ENCODE results near the gene CORIN. TPM values are rescaled to one million over a fixed set of nuclear protein-coding genes. Genes with fewer than 3 reads are reported as not detected.

CORIN gene
- total and polyA plus RNA-seq, 2 of the 4 experiments (the other 2 are of a cell fraction): 20.3 to 24.7 TPM

- no peak for TF ChIP-seq NFE2L2 (IDR thresholded peaks at IDR 0.05; ENCODE audit: low read depth, low read length)
- TF ChIP-seq CHD1 (IDR thresholded peaks at IDR 0.05; ENCODE audit: low read depth, low read length): no peak
Measured at GRCh38 chr4:47829438-47829837, 8.4 kb downstream of the CORIN start (continued).

- H3K4ac ChIP-seq (ENCODE audit: low read depth, low read length): no peak overlapping the region
- no TSS peak for BruUV-seq (replicated peaks)
- no peaks in the 10 kb centered on the region for H3K9me1 ChIP-seq (ENCODE audit: insufficient read depth, low read length)
- in situ Hi-C loops (cut with MboI; ENCODE audit: low sequenced_read_pairs): no loop called here
- H2BK5ac ChIP-seq (ENCODE audit: low read depth, low read length, poor library complexity, severe bottlenecking): no peak overlapping the region
- WGBS, 2 experiments (ENCODE audit: extremely low coverage in 2 of 2, insufficient read length in 1 of 2): no CpG with 5 or more reads among the region's 2 CpGs
- no peak overlapping the region for H4K8ac ChIP-seq (ENCODE audit: low read depth in 2 of 2, low read length in 2 of 2)
- no peak overlapping the region for H4K5ac ChIP-seq (ENCODE audit: low read depth, low read length)
- H3K9me3 ChIP-seq (ENCODE audit: control insufficient read depth, insufficient read depth, low read length): no peaks in the 10 kb centered on the region
- intact Hi-C loops (cut with micrococcal nuclease): no loop called here
- ATAC-seq (ENCODE audit: low read depth): no peak
- no peak overlapping the region for H2BK120ac ChIP-seq (ENCODE audit: low read depth, low read length)
- no peak overlapping the region for H3K18ac ChIP-seq (ENCODE audit: low read depth, low read length)
- no peak overlapping the region for H3K23ac ChIP-seq (ENCODE audit: low read depth, low read length)
- no peak overlapping the region for H2AFZ ChIP-seq (replicated peaks; ENCODE audit: low read length, poor library complexity)
- no peak for DNase-seq
- CTCF ChIA-PET: interaction anchor here (1.0 kb wide), 1 partner anchor 9 kb away, joined by 8 read pairs; no protein-coding TSS in a partner anchor
- dilution Hi-C loops (cut with HindIII; ENCODE audit: low sequenced_read_pairs, unreplicated experiment): no loop called here
- H2AK5ac ChIP-seq (ENCODE audit: low read depth, low read length): no peak overlapping the region
- H4K91ac ChIP-seq (ENCODE audit: insufficient read depth, low read depth, low read length): no peak overlapping the region
- no peaks in the 10 kb centered on the region for H3K79me1 ChIP-seq (ENCODE audit: low read depth in 1 of 2, low read length in 2 of 2)
- H3K27me3 ChIP-seq (ENCODE audit: control insufficient read depth, insufficient read depth, low read length): no peaks in the 10 kb centered on the region; the same call in 1 of the 2 replicates
- no peak overlapping the region for H2AK9ac ChIP-seq (replicated peaks; ENCODE audit: low read depth, low read length, poor library complexity)
- POLR2A ChIA-PET (ENCODE audit: unreplicated experiment): no interaction called here
- H4K20me1 ChIP-seq (ENCODE audit: insufficient read depth, low read length): no peaks in the 10 kb centered on the region
- no peak overlapping the region for H3K4me3 ChIP-seq (ENCODE audit: insufficient read depth, low read depth, low read length)
- no peak overlapping the region for H3K4me2 ChIP-seq (ENCODE audit: low read depth, low read length)
- H2BK15ac ChIP-seq (ENCODE audit: low read depth, low read length): no peak overlapping the region
- no peaks in the 10 kb centered on the region for H3K4me1 ChIP-seq (ENCODE audit: control insufficient read depth, insufficient read depth, low read length)
- no peak overlapping the region for H3K9ac ChIP-seq (ENCODE audit: low read depth, low read length)
- H3K14ac ChIP-seq (replicated peaks; ENCODE audit: low read depth, low read length): no peak overlapping the region
- H3K36me3 ChIP-seq (ENCODE audit: control insufficient read depth, insufficient read depth, low read length): no peaks in the 10 kb centered on the region
- no peak overlapping the region for H2BK20ac ChIP-seq (ENCODE audit: low read depth, low read length)
- H3K56ac ChIP-seq (ENCODE audit: extremely low read depth, insufficient read depth, low read length): no peak overlapping the region
- no peak overlapping the region for H3K27ac ChIP-seq (ENCODE audit: insufficient read depth, low read length)
- TF ChIP-seq MAFK (IDR thresholded peaks at IDR 0.05; ENCODE audit: low read depth, low read length): no peak
- no peak for TF ChIP-seq POLR2A (IDR thresholded peaks at IDR 0.05; ENCODE audit: low read depth, low read length)
- TF ChIP-seq MXI1 (IDR thresholded peaks at IDR 0.05; ENCODE audit: borderline replicate concordance, low read depth, low read length): no peak
- TF ChIP-seq RAD21 (IDR thresholded peaks at IDR 0.05; ENCODE audit: low read length): no peak
- no peak for TF ChIP-seq RCOR1 (IDR thresholded peaks at IDR 0.05; ENCODE audit: insufficient replicate concordance, low read length)
- no peak for TF ChIP-seq NFE2L2 (IDR thresholded peaks at IDR 0.05; ENCODE audit: low read depth, low read length)
- TF ChIP-seq RFX5 (IDR thresholded peaks at IDR 0.05; ENCODE audit: low read depth, low read length): no peak
- no peak for TF ChIP-seq FOS (IDR thresholded peaks at IDR 0.05; ENCODE audit: low read depth, low read length)
- TF ChIP-seq CHD1 (IDR thresholded peaks at IDR 0.05; ENCODE audit: low read depth, low read length): no peak
- TF ChIP-seq USF2 (IDR thresholded peaks at IDR 0.05; ENCODE audit: low read depth, low read length): no peak
- no peak for TF ChIP-seq CEBPB (IDR thresholded peaks at IDR 0.05; ENCODE audit: low read depth, low read length)
- TF ChIP-seq MAZ (IDR thresholded peaks at IDR 0.05; ENCODE audit: borderline replicate concordance, low read depth, low read length): no peak
- no peak for TF ChIP-seq ELK1 (IDR thresholded peaks at IDR 0.05; ENCODE audit: borderline replicate concordance, low read depth, low read length)
- no peak for TF ChIP-seq BHLHE40 (IDR thresholded peaks at IDR 0.05; ENCODE audit: low read depth, low read length)
- no peak for TF ChIP-seq SMC3 (IDR thresholded peaks at IDR 0.05; ENCODE audit: low read depth, low read length)
Measured at GRCh38 chr4:47827343-47828047, 10.4 kb downstream of the CORIN start.
